Gastroesophageal sphincter (tissue), 3 donors: ENCODE measurements around the gene TET2.

ENCODE experiments used
- CTCF ChIP-seq, 4 experiments: fragments of 200-600 bp in 2 of 4; fragments of 450-650 bp in 2 of 4; sonication (generic) in 1 of 4; IDR thresholded peaks; one replicate each; pipeline ENCODE4 v1.5.1; 2017 to 2019; ENCODE audit warnings: antibody characterized with exemption in 4 of 4, mild to moderate bottlenecking in 2 of 4, moderate library complexity in 2 of 4
- POLR2A ChIP-seq, 2 donors: fragments of 450-650 bp; IDR thresholded peaks; one replicate each; pipeline ENCODE4 v1.6.1; 2017; ENCODE audit warnings: antibody characterized with exemption in 2 of 2, mild to moderate bottlenecking in 2 of 2, moderate library complexity in 1 of 2
- POLR2AphosphoS5 ChIP-seq: sonication (generic); formaldehyde crosslinking; IDR thresholded peaks from one replicate; pipeline ENCODE4 v1.6.1; 2017; ENCODE audit warnings: antibody characterized with exemption

GRCh38 chr4:105153749-105154148 lies 7.1 kb downstream of the TET2 start:
- TF ChIP-seq CTCF (IDR thresholded peaks at IDR 0.05) (no peak), POLR2AphosphoS5 (no peak), POLR2A (IDR thresholded peaks at IDR 0.05) (no peak)
